ENCODE data around the gene GRID2. TPM values are rescaled to one million over a fixed set of nuclear protein-coding genes. Genes with fewer than 3 reads are reported as not detected.

Gene GRID2
- total and polyA plus RNA-seq, 9 of the 15 experiments (the other 6 are each of a cell fraction or from before 2014, with no cell fraction given): 0.04 TPM; not detected in 7

GRCh38 chr4:93317561-93317960 lies 1013.8 kb downstream of the GRID2 start:
- ChIA-PET CTCF (ENCODE audit: low intra/inter-chr PET ratio) (no interaction called here), POLR2A (no interaction called here)
- no peaks in the 10 kb centered on the region for H3K4me1 ChIP-seq (replicated peaks in 1 of 2; ENCODE audit: control insufficient read depth in 2 of 2, insufficient read depth in 2 of 2, low read length in 2 of 2)
- ATAC-seq (no peak), FAIRE-seq (no peak), DNase-seq (ENCODE audit: extremely low read depth in 1 of 4, low spot score in 3 of 4) (no peak)
- no peaks in the 10 kb centered on the region for H4K20me1 ChIP-seq (replicated peaks; ENCODE audit: control insufficient read depth, insufficient read depth, low read length)
- H3K79me2 ChIP-seq (ENCODE audit: control insufficient read depth, insufficient read depth, low read length): no peaks in the 10 kb centered on the region
- TF ChIP-seq STAT5A (IDR thresholded peaks at IDR 0.05; ENCODE audit: borderline replicate concordance, low read length) (no peak), DIDO1 (tag; IDR thresholded peaks at IDR 0.05; ENCODE audit: low read depth) (no peak), ZKSCAN8 (CRISPR knock-in tag; IDR thresholded peaks at IDR 0.05) (no peak), GTF2B (IDR thresholded peaks at IDR 0.05; ENCODE audit: extremely low read depth, insufficient read length) (no peak)
- H3K9ac ChIP-seq (ENCODE audit: insufficient read depth in 1 of 2, low read depth in 2 of 2, low read length in 2 of 2): no peak overlapping the region
- no TSS peak for BruUV-seq (replicated peaks)
- no peak overlapping the region for H2AFZ ChIP-seq (ENCODE audit: low read depth, low read length)
- no peaks in the 10 kb centered on the region for H3K9me3 ChIP-seq (replicated peaks; ENCODE audit: control insufficient read depth, insufficient read depth, low read depth, low read length)
- no peak overlapping the region for H3K4me3 ChIP-seq
- intact Hi-C loops (cut with micrococcal nuclease) (no loop called here), in situ Hi-C loops (cut with MboI) (no loop called here)
- H3K9me1 ChIP-seq (ENCODE audit: control insufficient read depth, insufficient read depth, low read length): no peaks in the 10 kb centered on the region
- H3K27ac ChIP-seq (ENCODE audit: extremely low read depth, low read depth, low read length): no peak overlapping the region
- 0% methylated on average over 1 of the region's 1 CpG for WGBS (ENCODE audit: insufficient coverage, low coverage, missing lambda C conversion rate)
- H3K4me2 ChIP-seq (ENCODE audit: insufficient read depth, low read length): no peak overlapping the region
- H3K36me3 ChIP-seq (ENCODE audit: control insufficient read depth, insufficient read depth, low read length): no peaks in the 10 kb centered on the region
- H3K27me3 ChIP-seq (ENCODE audit: control insufficient read depth in 2 of 2, insufficient read depth in 2 of 2, low read length in 2 of 2): no peaks in the 10 kb centered on the region

- FAIRE-seq: no peak
- ATAC-seq: no peak
- Histone ChIP-seq H3K9me3 (replicated peaks; ENCODE audit: control insufficient read depth, insufficient read depth, low read depth, low read length) (no peaks in the 10 kb centered on the region), H3K9me1 (ENCODE audit: control insufficient read depth, insufficient read depth, low read length) (no peaks in the 10 kb centered on the region), H3K36me3 (ENCODE audit: control insufficient read depth, insufficient read depth, low read length) (no peaks in the 10 kb centered on the region), H3K4me3 (no peak overlapping the region), H2AFZ (ENCODE audit: low read depth, low read length) (no peak overlapping the region), H3K79me2 (ENCODE audit: control insufficient read depth, insufficient read depth, low read length) (no peaks in the 10 kb centered on the region), H3K4me1 (replicated peaks in 1 of 2; ENCODE audit: control insufficient read depth in 2 of 2, insufficient read depth in 2 of 2, low read length in 2 of 2) (no peaks in the 10 kb centered on the region), H4K20me1 (replicated peaks; ENCODE audit: control insufficient read depth, insufficient read depth, low read length) (no peaks in the 10 kb centered on the region), H3K4me2 (ENCODE audit: insufficient read depth, low read length) (no peak overlapping the region), H3K27ac (ENCODE audit: extremely low read depth, low read depth, low read length) (no peak overlapping the region), H3K27me3 (ENCODE audit: control insufficient read depth in 2 of 2, insufficient read depth in 2 of 2, low read length in 2 of 2) (no peaks in the 10 kb centered on the region), H3K9ac (ENCODE audit: insufficient read depth in 1 of 2, low read depth in 2 of 2, low read length in 2 of 2) (no peak overlapping the region)
- in situ Hi-C loops (cut with MboI) (no loop called here), intact Hi-C loops (cut with micrococcal nuclease) (no loop called here)
- BruUV-seq (replicated peaks): no TSS peak
- ChIA-PET CTCF (ENCODE audit: low intra/inter-chr PET ratio) (no interaction called here), POLR2A (no interaction called here)
- no peak for DNase-seq (ENCODE audit: extremely low read depth in 1 of 4, low spot score in 3 of 4)
- 0% methylated on average over 1 of the region's 1 CpG for WGBS (ENCODE audit: insufficient coverage, low coverage, missing lambda C conversion rate)
- TF ChIP-seq E2F6 (IDR thresholded peaks at IDR 0.05; ENCODE audit: borderline replicate concordance in 1 of 2, extremely low read depth in 1 of 2, insufficient read depth in 1 of 2, insufficient read length in 1 of 2, low read depth in 1 of 2, low read length in 1 of 2, poor library complexity in 1 of 2, severe bottlenecking in 1 of 2) (no peak), XRCC4 (IDR thresholded peaks at IDR 0.05; ENCODE audit: extremely low read depth, insufficient read depth, insufficient read length) (no peak), EZH2 (IDR thresholded peaks at IDR 0.05; ENCODE audit: borderline replicate concordance, low read depth, low read length) (no peak), ZKSCAN3 (CRISPR knock-in tag; IDR thresholded peaks at IDR 0.05) (no peak), HBP1 (CRISPR knock-in tag; IDR thresholded peaks at IDR 0.05) (no peak), DNMT1 (IDR thresholded peaks at IDR 0.05) (no peak), PYGO2 (tag; IDR thresholded peaks at IDR 0.05) (no peak)
- TF ChIP-seq, protein P1, sequence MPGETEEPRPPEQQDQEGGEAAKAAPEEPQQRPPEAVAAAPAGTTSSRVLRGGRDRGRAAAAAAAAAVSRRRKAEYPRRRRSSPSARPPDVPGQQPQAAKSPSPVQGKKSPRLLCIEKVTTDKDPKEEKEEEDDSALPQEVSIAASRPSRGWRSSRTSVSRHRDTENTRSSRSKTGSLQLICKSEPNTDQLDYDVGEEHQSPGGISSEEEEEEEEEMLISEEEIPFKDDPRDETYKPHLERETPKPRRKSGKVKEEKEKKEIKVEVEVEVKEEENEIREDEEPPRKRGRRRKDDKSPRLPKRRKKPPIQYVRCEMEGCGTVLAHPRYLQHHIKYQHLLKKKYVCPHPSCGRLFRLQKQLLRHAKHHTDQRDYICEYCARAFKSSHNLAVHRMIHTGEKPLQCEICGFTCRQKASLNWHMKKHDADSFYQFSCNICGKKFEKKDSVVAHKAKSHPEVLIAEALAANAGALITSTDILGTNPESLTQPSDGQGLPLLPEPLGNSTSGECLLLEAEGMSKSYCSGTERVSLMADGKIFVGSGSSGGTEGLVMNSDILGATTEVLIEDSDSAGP (CRISPR knock-in tag; IDR thresholded peaks at IDR 0.05): no peak
Observed at GRCh38 chr4:93319041-93319440, 1015.3 kb downstream of the GRID2 start.
